ENCODE results near the gene CRACR2A.

CRACR2A gene

DNA sequence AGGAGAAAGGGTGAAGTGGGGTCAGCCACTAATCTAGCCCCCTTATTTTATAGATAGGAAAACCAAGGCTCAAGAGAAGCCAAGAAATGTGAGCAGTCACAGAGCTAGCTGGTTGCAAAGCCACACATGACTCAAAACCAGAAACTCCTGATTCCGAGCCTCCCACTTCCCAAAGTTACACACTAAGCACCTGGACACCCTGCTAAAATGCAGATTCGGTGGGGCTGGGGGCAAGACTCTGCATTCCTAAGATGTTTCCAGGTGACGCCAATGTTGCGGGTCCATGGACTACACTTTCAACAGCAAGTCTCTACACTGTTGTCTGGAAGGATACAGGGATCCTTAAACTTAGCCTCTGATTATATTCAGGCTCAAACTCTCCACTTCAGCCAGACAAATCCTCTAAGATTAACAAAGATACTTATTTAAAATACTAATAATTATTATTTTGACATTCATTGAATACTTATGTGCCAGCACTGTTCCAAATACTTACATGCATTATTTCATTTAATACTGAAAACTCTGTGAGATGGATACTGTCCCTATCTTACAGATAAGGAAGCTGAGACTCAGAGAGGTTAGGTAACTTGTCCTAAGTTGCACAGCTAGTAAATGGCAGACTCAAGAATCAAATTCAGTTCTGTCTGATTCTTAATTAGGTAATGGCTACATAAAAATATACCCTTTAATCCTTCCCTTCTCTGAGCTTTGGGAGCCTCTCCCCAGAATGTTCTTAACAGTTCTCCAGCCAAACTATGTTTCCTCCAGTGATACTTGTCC lies 81.4 kb downstream of the CRACR2A start:
- Mint-ChIP-seq H3K36me3 (ENCODE audit: low read depth) (peaks cover 33% of the 10 kb centered on the region), H3K4me1 (ENCODE audit: low read depth) (peaks cover 13% of the 10 kb centered on the region), H3K9me3 (no peaks in the 10 kb centered on the region), H3K27me3 (ENCODE audit: low read depth) (no peaks in the 10 kb centered on the region), H3K4me3 (no peak overlapping the region), H3K27ac (no peak overlapping the region)
- no peak for DNase-seq (ENCODE audit: low spot score)

GRCh38 chr12:3670083-3670620 lies 82.8 kb downstream of the CRACR2A start:
- peak; percentile 5 for DNase-seq (ENCODE audit: low spot score)
- peaks cover 40% of the 10 kb centered on the region for H3K36me3 Mint-ChIP-seq (ENCODE audit: low read depth)
- peaks cover 13% of the 10 kb centered on the region for H3K4me1 Mint-ChIP-seq (ENCODE audit: low read depth)
- H3K9me3 Mint-ChIP-seq = no peaks in the 10 kb centered on the region
- H3K4me3 Mint-ChIP-seq = no peak overlapping the region
- H3K27ac Mint-ChIP-seq = no peak overlapping the region
- H3K27me3 Mint-ChIP-seq (ENCODE audit: low read depth) = no peaks in the 10 kb centered on the region

DNA sequence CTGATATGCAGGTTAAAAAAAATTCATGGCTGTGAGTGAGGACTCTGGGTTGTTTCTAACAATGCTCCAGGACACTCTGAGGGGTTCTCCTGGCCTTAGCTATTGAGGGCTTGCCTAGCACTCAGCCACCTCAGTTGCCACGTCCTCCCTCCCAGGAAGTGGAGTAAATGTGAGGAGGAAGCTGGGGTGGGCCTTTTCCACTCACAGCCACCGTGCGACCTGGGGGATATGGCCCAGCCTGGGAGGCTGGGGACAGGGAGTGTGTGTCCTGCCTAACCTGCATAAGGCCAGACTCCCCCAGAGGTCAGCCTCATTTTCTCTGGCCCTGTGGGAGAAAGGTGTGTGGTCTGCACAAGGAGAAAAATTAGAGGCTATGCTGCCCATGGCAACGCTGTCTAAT lies 83.3 kb downstream of the CRACR2A start:
- H3K36me3 Mint-ChIP-seq (ENCODE audit: low read depth) = peaks cover 43% of the 10 kb centered on the region
- H3K9me3 Mint-ChIP-seq = no peaks in the 10 kb centered on the region
- H3K4me1 Mint-ChIP-seq (ENCODE audit: low read depth) = peaks cover 13% of the 10 kb centered on the region
- no peaks in the 10 kb centered on the region for H3K27me3 Mint-ChIP-seq (ENCODE audit: low read depth)
- no peak for DNase-seq (ENCODE audit: low spot score)
- no peak overlapping the region for H3K4me3 Mint-ChIP-seq
- no peak overlapping the region for H3K27ac Mint-ChIP-seq

GRCh38 chr12:3668479-3669165 lies 84.3 kb downstream of the CRACR2A start:
- no peaks in the 10 kb centered on the region for H3K27me3 Mint-ChIP-seq (ENCODE audit: low read depth)
- H3K4me1 Mint-ChIP-seq (ENCODE audit: low read depth) = peaks cover 13% of the 10 kb centered on the region
- H3K36me3 Mint-ChIP-seq (ENCODE audit: low read depth) = peaks cover 45% of the 10 kb centered on the region
- no peak for DNase-seq (ENCODE audit: low spot score)
- H3K9me3 Mint-ChIP-seq = no peaks in the 10 kb centered on the region
- H3K27ac Mint-ChIP-seq = no peak overlapping the region
- H3K4me3 Mint-ChIP-seq = no peak overlapping the region

DNA sequence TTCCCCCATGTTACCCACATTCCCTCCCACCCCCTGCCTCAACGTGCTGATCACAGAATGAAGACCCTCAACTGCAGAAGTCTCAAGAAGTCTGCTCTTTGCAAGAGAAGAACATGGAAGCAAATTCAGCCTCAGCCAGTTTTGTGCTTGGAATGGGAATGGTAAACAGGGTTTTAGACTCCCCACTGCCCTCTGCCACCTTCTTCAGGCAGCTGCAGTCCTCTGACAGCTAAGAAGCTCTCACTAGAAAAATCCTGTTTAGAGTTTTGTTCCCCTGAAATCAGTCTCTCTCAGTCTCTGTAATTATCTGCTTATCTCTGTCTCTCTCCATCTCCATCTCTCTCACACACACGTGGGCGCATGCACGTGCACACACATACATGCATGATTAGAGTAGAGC lies 85.4 kb downstream of the CRACR2A start:
- H3K4me3 Mint-ChIP-seq = no peak overlapping the region
- peaks cover 36% of the 10 kb centered on the region for H3K36me3 Mint-ChIP-seq (ENCODE audit: low read depth)
- H3K27ac Mint-ChIP-seq = no peak overlapping the region
- H3K27me3 Mint-ChIP-seq (ENCODE audit: low read depth) = no peaks in the 10 kb centered on the region
- peaks cover 13% of the 10 kb centered on the region for H3K4me1 Mint-ChIP-seq (ENCODE audit: low read depth)
- H3K9me3 Mint-ChIP-seq = no peaks in the 10 kb centered on the region
- DNase-seq (ENCODE audit: low spot score) = no peak

GRCh38 chr12:3666441-3666840 lies 86.5 kb downstream of the CRACR2A start:
- Mint-ChIP-seq H3K4me1 (ENCODE audit: low read depth) (peaks cover 13% of the 10 kb centered on the region), H3K27ac (no peak overlapping the region), H3K9me3 (no peaks in the 10 kb centered on the region), H3K4me3 (no peak overlapping the region), H3K27me3 (ENCODE audit: low read depth) (no peaks in the 10 kb centered on the region), H3K36me3 (ENCODE audit: low read depth) (peaks cover 32% of the 10 kb centered on the region)
- DNase-seq (ENCODE audit: low spot score) = no peak

GRCh38 chr12:3662521-3662921 lies 90.4 kb downstream of the CRACR2A start:
- H3K27ac Mint-ChIP-seq = no peak overlapping the region
- H3K4me1 Mint-ChIP-seq (ENCODE audit: low read depth) = peaks cover 1% of the 10 kb centered on the region
- H3K4me3 Mint-ChIP-seq = no peak overlapping the region
- no peaks in the 10 kb centered on the region for H3K9me3 Mint-ChIP-seq
- peaks cover 40% of the 10 kb centered on the region for H3K36me3 Mint-ChIP-seq (ENCODE audit: low read depth)
- no peak for DNase-seq (ENCODE audit: low spot score)
- no peaks in the 10 kb centered on the region for H3K27me3 Mint-ChIP-seq (ENCODE audit: low read depth)

GRCh38 chr12:3661028-3661427 lies 91.9 kb downstream of the CRACR2A start:
- peaks cover 1% of the 10 kb centered on the region for H3K4me1 Mint-ChIP-seq (ENCODE audit: low read depth)
- H3K4me3 Mint-ChIP-seq = no peak overlapping the region
- no peaks in the 10 kb centered on the region for H3K27me3 Mint-ChIP-seq (ENCODE audit: low read depth)
- H3K9me3 Mint-ChIP-seq = no peaks in the 10 kb centered on the region
- peaks cover 37% of the 10 kb centered on the region for H3K36me3 Mint-ChIP-seq (ENCODE audit: low read depth)
- no peak overlapping the region for H3K27ac Mint-ChIP-seq
- no peak for DNase-seq (ENCODE audit: low spot score)

DNA sequence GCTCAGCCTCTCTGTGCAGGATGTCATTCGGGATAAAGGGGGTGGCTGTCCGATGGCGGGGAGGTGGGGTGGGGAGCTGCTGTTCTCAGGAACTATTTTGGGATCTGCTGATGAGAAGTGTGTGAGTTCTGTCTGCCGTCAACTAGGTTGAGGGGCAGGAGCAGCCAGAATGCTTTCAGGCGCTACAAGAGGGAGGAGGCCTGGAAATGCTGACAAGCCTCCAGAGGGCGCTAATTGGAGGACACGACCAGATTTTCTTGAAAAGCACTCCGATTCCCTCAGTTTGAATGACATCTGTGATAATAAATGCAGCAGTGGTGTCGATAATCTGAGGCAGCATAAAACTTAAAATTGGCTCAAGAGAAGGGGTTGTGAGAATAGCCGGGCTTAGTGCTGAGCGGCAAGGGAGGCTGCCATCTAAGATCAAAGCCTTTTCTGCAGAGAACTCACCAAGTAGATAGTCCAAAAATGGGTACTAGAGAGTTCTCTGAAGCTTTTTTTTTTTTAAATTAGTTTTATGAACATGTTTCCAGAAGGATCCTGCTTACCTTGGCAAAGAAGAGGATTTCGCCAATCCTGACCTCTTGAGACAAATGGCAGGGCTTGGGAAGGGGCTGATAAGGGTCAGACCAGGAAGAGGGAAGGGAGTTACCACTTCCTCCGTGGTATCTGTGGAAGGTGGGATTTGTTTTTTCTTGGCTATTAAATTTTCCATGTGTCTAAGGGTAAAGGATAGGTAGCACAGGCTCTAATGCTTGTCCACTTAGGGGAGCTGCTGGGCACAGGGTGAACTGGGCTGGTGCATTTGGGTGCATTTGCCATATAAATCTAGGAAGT lies 94.4 kb downstream of the CRACR2A start:
- Mint-ChIP-seq H3K27ac (no peak overlapping the region), H3K4me3 (no peak overlapping the region), H3K36me3 (ENCODE audit: low read depth) (peaks cover 28% of the 10 kb centered on the region), H3K9me3 (no peaks in the 10 kb centered on the region), H3K4me1 (ENCODE audit: low read depth) (peaks cover 1% of the 10 kb centered on the region), H3K27me3 (ENCODE audit: low read depth) (no peaks in the 10 kb centered on the region)
- no peak for DNase-seq (ENCODE audit: low spot score)

DNA sequence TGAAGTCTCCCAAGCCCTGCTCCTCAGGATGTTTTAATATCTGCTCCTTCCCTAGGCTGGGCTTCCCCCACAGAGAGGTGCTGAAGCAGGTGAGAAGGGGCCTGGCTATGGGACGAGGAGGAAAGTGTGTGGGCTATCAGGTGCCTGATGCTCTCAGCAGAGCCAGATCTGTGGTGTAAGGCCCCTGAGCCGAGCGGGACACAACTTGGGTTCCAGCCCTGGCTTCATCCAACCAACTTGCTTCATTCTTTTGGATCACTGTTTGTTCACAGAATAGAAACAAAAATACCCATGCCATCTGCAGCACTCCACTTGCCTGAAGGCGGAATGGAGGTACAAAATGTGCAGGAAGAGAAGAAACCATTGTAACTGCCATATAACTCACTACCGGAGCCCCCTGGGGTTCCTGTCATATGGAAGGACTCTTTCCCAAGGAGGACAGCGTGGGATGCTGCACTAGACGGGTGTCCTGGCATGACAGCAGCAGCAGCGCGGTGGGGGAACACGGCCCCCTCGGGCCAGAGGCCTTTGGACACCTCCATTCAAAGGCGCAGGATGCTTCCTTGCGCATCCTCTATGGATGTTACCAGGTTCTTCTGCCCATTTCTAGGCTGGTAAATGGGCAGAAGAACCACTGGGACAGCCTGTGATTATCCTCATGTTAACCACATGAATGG lies 95.8 kb downstream of the CRACR2A start:
- H3K4me3 Mint-ChIP-seq = no peak overlapping the region
- no peaks in the 10 kb centered on the region for H3K27me3 Mint-ChIP-seq (ENCODE audit: low read depth)
- H3K9me3 Mint-ChIP-seq = no peaks in the 10 kb centered on the region
- peaks cover 36% of the 10 kb centered on the region for H3K36me3 Mint-ChIP-seq (ENCODE audit: low read depth)
- no peak overlapping the region for H3K27ac Mint-ChIP-seq
- peaks cover 1% of the 10 kb centered on the region for H3K4me1 Mint-ChIP-seq (ENCODE audit: low read depth)
- no peak for DNase-seq (ENCODE audit: low spot score)

- H3K9me3 Mint-ChIP-seq = no peaks in the 10 kb centered on the region
- no peak overlapping the region for H3K27ac Mint-ChIP-seq
- peaks cover 5% of the 10 kb centered on the region for H3K4me1 Mint-ChIP-seq (ENCODE audit: low read depth)
- H3K36me3 Mint-ChIP-seq (ENCODE audit: low read depth) = peaks cover 36% of the 10 kb centered on the region
- no peak overlapping the region for H3K4me3 Mint-ChIP-seq
- H3K27me3 Mint-ChIP-seq (ENCODE audit: low read depth) = no peaks in the 10 kb centered on the region
- DNase-seq (ENCODE audit: low spot score) = no peak
Measured at GRCh38 chr12:3655328-3655900, 97.5 kb downstream of the CRACR2A start.

GRCh38 chr12:3651585-3652424 lies 101.1 kb downstream of the CRACR2A start:
- H3K36me3 Mint-ChIP-seq (ENCODE audit: low read depth) = peaks cover 22% of the 10 kb centered on the region

More at GRCh38 chr12:3651585-3652424, 101.1 kb downstream of the CRACR2A start:
- Mint-ChIP-seq H3K27me3 (ENCODE audit: low read depth) (no peaks in the 10 kb centered on the region), H3K4me1 (ENCODE audit: low read depth) (peaks cover 8% of the 10 kb centered on the region), H3K27ac (no peak overlapping the region), H3K4me3 (no peak overlapping the region), H3K9me3 (no peaks in the 10 kb centered on the region)
- no peak for DNase-seq (ENCODE audit: low spot score)
